Kidney epithelial cell (primary cell): Measurements from ENCODE around the gene GLIS1. TPM values are rescaled to one million over a fixed set of nuclear protein-coding genes. Genes with fewer than 3 reads are reported as not detected.

Experiments used
- DNase-seq: peaks from one replicate; pipeline ENCODE4 v3.0.0-alpha.2; 2010; ENCODE audit warnings: low read depth
- H3K27me3 ChIP-seq: 2 replicates; pipeline ENCODE4 v1.6.0; 2011; ENCODE audit warnings: low read length; ENCODE audit not compliant: control insufficient read depth, insufficient read depth
- H3K36me3 ChIP-seq: 2 replicates; pipeline ENCODE4 v1.5.1; 2011; ENCODE audit warnings: low read length; ENCODE audit not compliant: control insufficient read depth, insufficient read depth
- H3K4me3 ChIP-seq: 2 replicates; pipeline ENCODE4 v1.5.1; 2011; ENCODE audit warnings: low read depth, mild to moderate bottlenecking, control low read depth, low read length
- CTCF ChIP-seq: IDR thresholded peaks from 2 replicates; pipeline ENCODE4 v1.5.1; 2011; ENCODE audit warnings: mild to moderate bottlenecking, moderate library complexity, low read length, control low read depth, inconsistent platforms; ENCODE audit not compliant: insufficient read depth, poor library complexity, severe bottlenecking
- total RNA-seq: library from RNA; depleted of rRNA; stranded (reverse); fragments of >200 nt; gene quantifications from 2 replicates; pipeline ENCODE4 v1.2.3, GENCODE V29; 2015

GLIS1 gene
- total RNA-seq, 1 donor from 2014 or later: 0.63 TPM

DNA sequence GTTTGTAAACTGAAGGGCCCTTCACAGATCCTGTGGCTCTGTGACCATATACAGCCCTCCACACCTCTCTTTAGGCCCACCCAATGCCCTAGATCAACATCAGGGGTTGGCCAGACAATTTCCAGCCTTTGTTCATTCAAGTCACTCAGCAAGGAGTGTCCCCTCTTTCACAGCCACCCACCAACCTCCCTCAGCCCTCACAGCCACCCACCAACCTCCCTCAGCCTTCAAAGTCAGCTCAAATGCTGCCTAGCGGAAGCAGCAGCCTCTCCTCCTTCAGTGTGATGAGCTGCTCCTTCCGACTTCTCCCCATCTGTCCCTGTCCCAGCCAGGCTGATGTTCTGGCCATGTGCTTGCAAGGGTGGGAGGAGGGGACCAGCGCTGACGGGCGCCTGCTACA, 208.4 kb downstream of the GLIS1 start:
- no peak overlapping the region for H3K4me3 ChIP-seq
- no peak for TF ChIP-seq CTCF
- peaks cover 3% of the 10 kb centered on the region for H3K27me3 ChIP-seq
- no peaks in the 10 kb centered on the region for H3K36me3 ChIP-seq
- DNase-seq: no peak

- peaks cover 5% of the 10 kb centered on the region for H3K27me3 ChIP-seq
Measured at GRCh38 chr1:53529555-53529954, 209.4 kb downstream of the GLIS1 start.

DNA sequence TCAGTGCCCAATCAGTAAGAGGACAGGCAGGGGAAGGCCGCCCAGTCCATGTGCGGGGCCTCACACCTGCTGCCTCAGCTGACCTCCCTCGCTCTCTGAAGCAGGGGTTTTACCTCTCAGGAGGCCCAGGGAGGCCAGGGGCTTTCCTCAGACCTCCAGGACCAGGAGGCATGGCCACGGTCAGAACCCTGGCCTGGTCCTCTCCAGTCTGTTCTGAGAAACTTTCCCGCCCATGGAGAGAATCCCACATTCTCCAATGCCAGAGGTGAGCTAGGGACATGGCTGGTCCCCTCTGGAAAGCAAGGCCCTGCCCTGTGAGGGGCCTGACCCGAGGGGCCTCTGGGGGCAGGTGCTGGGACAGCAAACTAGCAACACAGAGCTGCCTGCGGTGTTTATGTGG, 211.6 kb downstream of the GLIS1 start:
- H3K4me3 ChIP-seq: no peak overlapping the region
- peaks cover 7% of the 10 kb centered on the region for H3K27me3 ChIP-seq

More at GRCh38 chr1:53529555-53529954, 209.4 kb downstream of the GLIS1 start:
- Histone ChIP-seq H3K4me3 (no peak overlapping the region), H3K36me3 (no peaks in the 10 kb centered on the region)
- no peak for DNase-seq
- no peak for TF ChIP-seq CTCF

DNA sequence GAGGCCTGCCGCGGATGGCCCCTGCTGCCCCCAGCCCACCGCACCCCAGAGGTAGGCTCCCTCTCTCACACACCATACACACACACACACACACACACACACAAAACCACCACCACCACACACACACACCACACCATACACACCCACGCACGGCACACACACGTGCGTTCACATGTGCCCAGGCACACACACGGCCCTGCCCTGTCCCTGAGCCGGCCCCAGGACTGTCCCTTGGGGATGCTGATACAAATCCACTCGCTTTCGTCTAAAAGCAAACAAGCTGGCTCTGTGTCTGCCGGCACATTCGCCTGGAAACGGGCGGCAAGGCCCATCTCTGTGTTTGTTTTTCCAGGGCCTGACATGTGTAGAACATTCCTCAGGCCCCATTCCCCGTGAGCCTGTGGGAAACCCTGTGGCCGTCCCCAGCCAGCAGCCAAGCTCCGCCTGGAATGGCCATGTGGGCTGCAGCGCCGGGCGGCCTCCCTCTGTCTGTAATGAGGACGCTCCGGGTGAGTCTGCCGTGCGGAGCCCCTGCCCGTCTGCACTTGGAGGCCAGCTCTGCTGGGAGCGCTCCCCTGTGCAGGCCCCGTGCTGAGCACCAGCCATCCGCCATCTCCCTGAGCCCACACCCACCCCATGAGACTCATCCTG, 212.4 kb downstream of the GLIS1 start:
- H3K27me3 ChIP-seq: peaks cover 6% of the 10 kb centered on the region
- no peak overlapping the region for H3K4me3 ChIP-seq
- TF ChIP-seq CTCF: no peak
- no peaks in the 10 kb centered on the region for H3K36me3 ChIP-seq
- no peak for DNase-seq

More for the DNA sequence above, 211.6 kb downstream of the GLIS1 start:
- no peak for TF ChIP-seq CTCF
- DNase-seq: no peak
- no peaks in the 10 kb centered on the region for H3K36me3 ChIP-seq

- Histone ChIP-seq H3K4me3 (no peak overlapping the region), H3K27me3 (peaks cover 4% of the 10 kb centered on the region), H3K36me3 (no peaks in the 10 kb centered on the region)
- TF ChIP-seq CTCF: no peak
- no peak for DNase-seq
Measured at GRCh38 chr1:53525595-53525994, 213.4 kb downstream of the GLIS1 start.
